ENCODE measurements around the gene TCEAL5. TPM values are rescaled to one million over a fixed set of nuclear protein-coding genes. Genes with fewer than 3 reads are reported as not detected.

Gene TCEAL5
- not detected in 2 replicates for total RNA-seq (2013; cell fraction: nucleolus; rRNA removed)
- total RNA-seq (2014; rRNA removed) (not detected in 2 replicates), total RNA-seq (2014; rRNA removed; fragmentation: Illumina TruSeq; extraction: Trizol) (not detected in 2 replicates), total RNA-seq (2021) (not detected in 2 replicates), polyA plus RNA-seq (2011; rRNA removed) (not detected in 2 replicates), polyA plus RNA-seq (2014; fragmentation: Illumina TruSeq; extraction: Trizol) (not detected in 2 replicates), polyA plus RNA-seq (2014; fragmentation: Nextera tagmentation; extraction: Ambion mirVana) (not detected), polyA plus RNA-seq (2014; rRNA removed) (not detected in 2 replicates), polyA plus RNA-seq (2016; fragmentation: Nextera tagmentation; extraction: Ambion mirVana) (not detected), polyA minus RNA-seq (2011; rRNA and poly(A)+ RNA removed) (not detected in 2 replicates), Bru-seq, nascent RNA (not detected), BruChase-seq, experiment 1, labeled RNA remaining after a 6-hour chase (not detected), BruChase-seq, experiment 2, labeled RNA remaining after a 2-hour chase (not detected)
- polyA plus RNA-seq (2011; ENCODE audit: low read depth), result not detected
- polyA plus RNA-seq (2011; cell fraction: cytosol; rRNA removed), result not detected in 2 replicates
- polyA plus RNA-seq (2011; cell fraction: nucleus; rRNA removed), result not detected in 2 replicates
- not detected in 2 replicates for polyA plus RNA-seq (2012)
- polyA minus RNA-seq (2011; cell fraction: cytosol; rRNA and poly(A)+ RNA removed), result not detected in 2 replicates
- polyA minus RNA-seq (2011; cell fraction: nucleus; rRNA and poly(A)+ RNA removed), result not detected in 2 replicates
- long read RNA-seq, experiment 1, partial matches to known transcripts, result 0 of 1 reads
- long read RNA-seq, experiment 1, other reads (novel, unspliced or antisense), result 1 of 1 reads
- long read RNA-seq, experiment 2, result 0 reads

- CTCF ChIA-PET, result interaction anchor here (0.7 kb wide), 1 partner anchor 67 kb away, joined by 3 read pairs; no protein-coding TSS in a partner anchor
- intact Hi-C loops (cut with micrococcal nuclease; ENCODE audit: unreplicated experiment) (no loop called here), in situ Hi-C loops (cut with MboI) (no loop called here)
- Histone ChIP-seq H2AFZ (ENCODE audit: control insufficient read depth, low read depth, low read length) (no peak within 1 kb of the TSS), H3K4me2 (ENCODE audit: control insufficient read depth, insufficient read depth) (no peak within 1 kb of the TSS), H3K27me3 (replicated peaks in 1 of 2; ENCODE audit: control insufficient read depth in 2 of 2, insufficient read depth in 2 of 2, low read length in 1 of 2) (peaks cover 0 to 3% of the 10 kb centered on the region in 2 experiments; a peak in 2 of 4 replicates), H3K4me3 (no peak within 1 kb of the TSS), H3K36me3 (ENCODE audit: control insufficient read depth in 2 of 2, insufficient read depth in 2 of 2, low read length in 1 of 2) (no peaks in the 10 kb centered on the region), H3K79me2 (ENCODE audit: control insufficient read depth, insufficient read depth, low read length) (no peaks in the 10 kb centered on the region), H3K9me3 (replicated peaks; ENCODE audit: control insufficient read depth, insufficient read depth, low read length) (no peaks in the 10 kb centered on the region), H3K4me1 (ENCODE audit: control insufficient read depth, insufficient read depth, low read length) (no peaks in the 10 kb centered on the region), H3K9ac (ENCODE audit: control insufficient read depth, insufficient read depth, low read length) (no peak within 1 kb of the TSS), H4K20me1 (ENCODE audit: control insufficient read depth, insufficient read depth) (no peaks in the 10 kb centered on the region), H3K27ac (ENCODE audit: control insufficient read depth, insufficient read depth) (no peak within 1 kb of the TSS)
- WGBS (ENCODE audit: insufficient coverage, insufficient replicate concordance, low lambda C conversion rate, missing lambda C conversion rate), result 9% methylated on average over 16 of the region's 17 CpGs
- no TSS peak for BruUV-seq (replicated peaks)
- SMC1A ChIA-PET (ENCODE audit: uncharacterized antibody, unreplicated experiment), result interaction anchor here (0.7 kb wide), 1 partner anchor 21 kb away, joined by 3 read pairs; no protein-coding TSS in a partner anchor
- DNase-seq (ENCODE audit: low read depth, low spot score) (no peak), FAIRE-seq (no peak), ATAC-seq (no peak)
- POLR2A ChIA-PET, result no interaction called here
- RAD21 ChIA-PET (ENCODE audit: unreplicated experiment), result no interaction called here
- TF ChIP-seq ATF2 (IDR thresholded peaks at IDR 0.05; ENCODE audit: low read length) (no peak), ATF7 (IDR thresholded peaks at IDR 0.05; ENCODE audit: low read depth) (no peak), BHLHE40 (IDR thresholded peaks at IDR 0.05; ENCODE audit: borderline replicate concordance in 1 of 2, low read depth in 2 of 2, low read length in 1 of 2) (no peak), FOXK2 (IDR thresholded peaks at IDR 0.05) (no peak), CHD1 (IDR thresholded peaks at IDR 0.05; ENCODE audit: low read depth, low read length) (no peak), CBX3 (IDR thresholded peaks at IDR 0.05; ENCODE audit: borderline replicate concordance, low read depth) (no peak), ZZZ3 (IDR thresholded peaks at IDR 0.05; ENCODE audit: control insufficient read depth, insufficient read length, low read depth) (no peak), MEF2B (IDR thresholded peaks at IDR 0.05; ENCODE audit: partially characterized antibody, poor library complexity, severe bottlenecking) (no peak), MTA2 (IDR thresholded peaks at IDR 0.05; ENCODE audit: low read depth) (no peak), ZBED1 (IDR thresholded peaks at IDR 0.05; ENCODE audit: borderline replicate concordance) (no peak), ZBTB4 (CRISPR knock-in tag; IDR thresholded peaks at IDR 0.05) (no peak)
These were observed at the start of gene TCEAL5 for GRCh38 chrX:103276581-103277002. Gene TCEAL5, minus strand, starts transcription at chrX:103276750. Its CDS starts 2,187 bp downstream, at chrX:103274563.

Data from GM12878 (cell line).